GM18861 (cell line): ENCODE results near the gene RANBP9.

ENCODE experiments used
- ATAC-seq: cut with Tn5 transposase; IDR thresholded peaks from one replicate; pipeline ENCODE4 v1.9.1; 2021; ENCODE audit not compliant: unreplicated experiment

RANBP9 gene

GRCh38 chr6:13655700-13656099, 55.9 kb downstream of the RANBP9 start:
- ATAC-seq = no peak

GRCh38 chr6:13654496-13654895, 57.1 kb downstream of the RANBP9 start:
- no peak for ATAC-seq

GRCh38 chr6:13653296-13653695, 58.3 kb downstream of the RANBP9 start:
- ATAC-seq = no peak

GRCh38 chr6:13649393-13649792, 62.2 kb downstream of the RANBP9 start:
- no peak for ATAC-seq

DNA sequence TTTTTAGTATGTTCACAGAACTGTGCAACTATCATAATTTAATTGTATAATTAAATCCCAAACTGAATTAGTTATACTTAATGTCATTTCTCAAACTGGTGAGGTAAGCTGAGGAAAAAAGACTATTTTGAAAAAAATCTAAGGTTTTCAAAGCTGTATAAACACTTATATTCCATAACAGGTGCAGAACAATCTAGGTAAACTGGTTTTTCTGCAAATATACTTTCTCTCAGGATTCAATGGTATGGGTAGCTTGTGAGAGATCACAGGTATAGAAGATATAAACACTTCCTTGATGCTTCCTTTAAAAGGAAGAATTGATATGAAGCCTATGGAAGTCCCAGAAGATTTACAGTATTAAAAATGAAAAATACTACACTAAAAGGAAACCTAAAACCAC, 62.8 kb downstream of the RANBP9 start:
- no peak for ATAC-seq

DNA sequence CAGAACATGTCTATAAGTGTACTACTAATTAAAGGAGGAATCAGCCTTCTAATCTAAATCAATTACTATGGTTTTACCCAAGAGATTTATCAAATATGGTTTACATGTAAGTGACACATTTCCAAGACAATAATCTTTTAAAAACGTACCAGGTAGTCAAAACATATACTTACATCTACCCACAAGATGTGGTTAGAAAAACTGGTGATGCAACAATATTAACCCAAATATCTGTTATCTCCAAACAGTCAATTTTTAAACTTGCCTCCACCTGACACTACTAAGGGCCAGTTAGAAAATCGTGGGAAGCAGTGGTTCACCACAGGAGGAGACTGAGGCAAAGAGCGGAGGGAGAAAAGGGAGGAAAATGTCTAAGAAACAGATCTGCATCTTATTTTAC, 68.5 kb downstream of the RANBP9 start:
- ATAC-seq = no peak

GRCh38 chr6:13641315-13641714, 70.3 kb downstream of the RANBP9 start:
- ATAC-seq = no peak

GRCh38 chr6:13638626-13639025, 73.0 kb downstream of the RANBP9 start:
- no peak for ATAC-seq

DNA sequence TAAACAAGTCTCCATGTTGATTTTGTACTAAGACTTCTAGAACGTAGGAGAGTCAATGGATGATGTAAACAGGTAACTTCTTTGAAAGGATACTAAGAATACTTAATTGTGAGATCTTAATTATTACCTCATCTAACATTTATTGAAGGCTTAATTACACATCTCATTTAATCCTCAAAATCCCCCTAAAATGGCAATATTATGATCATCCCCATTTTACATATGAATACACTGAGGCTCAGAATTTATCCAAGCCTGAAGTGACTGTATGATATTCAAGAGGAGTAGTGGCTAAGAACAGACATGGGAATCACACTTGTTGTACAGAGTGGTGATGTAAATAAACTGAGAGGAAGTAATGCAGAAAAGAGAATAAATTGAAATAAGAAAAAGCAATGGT, 73.6 kb downstream of the RANBP9 start:
- ATAC-seq = no peak

DNA sequence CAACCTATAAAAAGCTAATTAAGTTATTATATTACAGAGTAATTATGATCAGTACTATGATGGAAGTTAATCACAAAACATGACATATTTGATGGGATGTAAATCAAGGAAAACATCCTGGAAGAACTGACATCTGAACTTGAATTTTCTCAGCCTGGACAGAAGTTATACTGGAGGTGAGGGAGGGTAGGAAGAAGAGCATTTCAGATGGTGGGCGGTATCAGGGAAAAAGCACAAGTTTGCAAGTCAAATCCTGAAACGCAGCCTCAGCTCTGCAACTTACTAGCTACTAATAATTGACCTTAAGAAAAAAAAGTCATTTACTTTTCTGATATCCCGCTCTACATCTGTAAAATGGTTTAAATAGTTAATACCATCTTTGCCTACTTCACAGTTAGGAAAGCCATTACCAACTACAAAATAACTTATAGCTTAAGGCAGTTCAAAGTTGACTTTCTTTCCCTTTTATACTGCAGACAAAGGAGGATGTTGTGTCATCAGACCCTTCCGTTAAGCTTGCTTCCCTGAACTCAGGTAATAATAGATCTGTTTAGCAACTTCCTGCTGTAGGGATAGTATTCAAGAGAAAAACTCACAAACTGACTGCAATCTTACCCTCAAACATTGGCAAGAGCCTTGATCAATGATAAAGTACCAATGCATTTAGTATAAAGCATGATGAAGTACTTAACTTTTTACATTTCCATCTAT, 75.5 kb downstream of the RANBP9 start:
- no peak for ATAC-seq

- ATAC-seq = no peak
Observed at GRCh38 chr6:13633343-13633742, 78.3 kb downstream of the RANBP9 start.

- no peak for ATAC-seq
Observed at GRCh38 chr6:13630499-13630898, 81.1 kb downstream of the RANBP9 start.

- no peak for ATAC-seq
Observed at GRCh38 chr6:13629459-13630116, 82.0 kb downstream of the RANBP9 start.

GRCh38 chr6:13624871-13625288, 86.8 kb downstream of the RANBP9 start:
- ATAC-seq = no peak

GRCh38 chr6:13617066-13617465, 94.6 kb downstream of the RANBP9 start:
- no peak for ATAC-seq

GRCh38 chr6:13615792-13616120, 95.9 kb downstream of the RANBP9 start:
- no peak for ATAC-seq

DNA sequence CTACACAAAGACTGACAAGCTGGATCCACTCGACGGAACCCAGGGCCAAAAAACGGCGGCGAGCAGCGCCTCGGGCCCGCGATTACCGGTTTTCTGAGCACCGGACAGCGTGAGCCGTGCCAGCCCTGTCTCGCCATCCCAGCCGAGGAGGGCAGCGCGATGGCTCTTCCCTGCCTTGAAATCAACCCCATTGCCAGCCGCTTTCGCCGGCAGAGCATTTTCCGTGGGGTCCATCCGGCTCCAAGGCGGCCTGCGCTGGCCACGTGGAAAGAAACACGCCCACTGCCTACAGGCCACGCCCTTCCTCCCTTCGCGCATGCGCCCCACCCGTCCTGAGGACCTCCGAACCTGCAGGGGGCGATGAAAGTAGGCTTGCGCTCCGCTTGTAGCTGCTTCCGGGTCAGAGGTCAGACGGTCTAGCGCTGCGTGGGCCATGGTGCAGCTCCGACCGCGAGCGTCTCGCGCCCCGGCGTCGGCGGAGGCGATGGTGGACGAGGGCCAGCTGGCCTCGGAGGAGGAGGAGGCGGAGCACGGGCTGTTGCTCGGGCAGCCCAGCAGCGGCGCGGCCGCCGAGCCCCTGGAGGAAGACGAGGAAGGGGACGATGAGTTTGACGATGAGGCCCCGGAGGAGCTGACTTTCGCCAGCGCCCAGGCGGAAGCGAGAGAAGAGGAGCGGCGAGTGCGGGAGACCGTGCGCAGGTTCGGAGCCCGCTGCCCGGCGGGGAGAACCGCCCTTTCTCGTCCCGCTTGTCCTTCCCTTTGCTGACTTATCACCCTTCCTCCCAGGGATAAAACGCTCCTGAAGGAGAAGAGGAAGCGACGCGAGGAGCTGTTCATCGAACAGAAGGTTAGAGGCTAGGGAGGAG, 96.5 kb downstream of the RANBP9 start, which contains the start of gene NOL7:
TSS of gene NOL7 (plus strand) at position 410 of the 866 bp plus-strand sequence. CDS start at position 434, 24 bp downstream.
- peak; percentile 83 for ATAC-seq

- peak; percentile 7 for ATAC-seq
Observed at GRCh38 chr6:13614126-13614925, 97.3 kb downstream of the RANBP9 start.

- ATAC-seq = no peak
Observed at GRCh38 chr6:13613029-13613594, 98.5 kb downstream of the RANBP9 start.

GRCh38 chr6:13611715-13612114, 99.9 kb downstream of the RANBP9 start:
- ATAC-seq = no peak

DNA sequence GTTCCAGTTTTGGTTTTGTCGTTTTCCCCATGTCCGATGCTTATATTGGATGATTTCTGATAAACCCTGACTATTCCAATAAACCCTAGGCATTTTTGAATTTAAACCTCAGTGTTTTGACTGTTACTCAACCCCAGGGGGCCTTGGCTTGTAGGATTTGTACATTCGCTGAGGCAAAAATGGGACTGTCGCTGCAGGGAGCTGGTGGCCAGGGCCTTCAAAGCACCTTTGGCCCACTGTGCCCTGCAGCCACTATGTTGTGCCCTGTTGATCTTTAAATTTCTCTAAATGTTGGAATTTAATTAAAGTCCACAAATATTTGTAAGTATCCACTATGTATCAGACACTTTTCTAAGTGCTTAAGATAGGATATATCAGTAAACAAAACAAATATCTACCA, 106.0 kb downstream of the RANBP9 start:
- no peak for ATAC-seq
